Prostate gland (tissue), 2 donors: ENCODE results near the gene MAP2K3. TPM values are rescaled to one million over a fixed set of nuclear protein-coding genes. Genes with fewer than 3 reads are reported as not detected.
"Not testable (repeated sequence)": the region's sequence is repeated elsewhere in the genome, so short reads cannot be mapped to it uniquely, and the experiment has no call there.

Experiments used
- DNase-seq: peaks from one replicate; pipeline ENCODE4 v3.0.0-alpha.2; 2019; ENCODE audit warnings: low spot score
- H3K27ac ChIP-seq, 2 donors: fragments of 200-600 bp; sonication (generic); 2 replicates each; pipeline ENCODE4 v1.5.1; 2017 to 2019
- H3K27me3 ChIP-seq: fragments of 200-600 bp; sonication (generic); replicated peaks from 2 replicates; pipeline ENCODE4 v1.5.1; 2019; ENCODE audit not compliant: insufficient read depth
- H3K36me3 ChIP-seq, 2 donors: fragments of 200-600 bp; sonication (generic); 1 replicate in 1 of 2; 2 replicates in 1 of 2; pipeline versions ENCODE4 v1.5.1 to v1.8.1; 2017 to 2019
- H3K4me1 ChIP-seq: fragments of 200-600 bp; sonication (generic); replicated peaks from 2 replicates; pipeline ENCODE4 v1.5.1; 2019
- H3K4me3 ChIP-seq, 2 donors: fragments of 200-600 bp; sonication (generic); 2 replicates each; pipeline ENCODE4 v1.5.1; 2017 to 2019
- H3K9me3 ChIP-seq: fragments of 200-600 bp; sonication (generic); 2 replicates; pipeline ENCODE4 v1.5.1; 2017
- CTCF ChIP-seq, 4 experiments: fragments of 200-600 bp in 2 of 4; fragments of 450-650 bp in 2 of 4; sonication (generic) in 2 of 4; IDR thresholded peaks; 1 replicate in 3 of 4; 2 replicates in 1 of 4; pipeline ENCODE4 v1.5.1; 2016 to 2019; ENCODE audit warnings: antibody characterized with exemption in 4 of 4, mild to moderate bottlenecking in 2 of 4, moderate library complexity in 2 of 4
- POLR2A ChIP-seq: fragments of 450-650 bp; IDR thresholded peaks from one replicate; pipeline ENCODE4 v1.6.1; 2016; ENCODE audit warnings: antibody characterized with exemption, mild to moderate bottlenecking
- POLR2AphosphoS5 ChIP-seq: sonication (generic); formaldehyde crosslinking; IDR thresholded peaks from one replicate; pipeline ENCODE4 v1.6.1; 2017; ENCODE audit warnings: antibody characterized with exemption
- WGBS: methylation state at CpG from one replicate; pipeline ENCODE4 v1.1.5; 2018; 5-methylcytosine and 5-hydroxymethylcytosine counted together
- intact Hi-C: fragments of 100-400 bp; cut with DNase I; formaldehyde crosslinking; loops from one replicate; pipeline ENCODE4 v1.14.2; 2022
- total RNA-seq, 2 donors: library from RNA; depleted of rRNA; stranded (reverse); fragments of >200 nt; gene quantifications; one replicate each; pipeline ENCODE4 v1.1.0, GENCODE V29; 2016

The MAP2K3 gene
- total RNA-seq, 2 donors from 2014 or later, result 24.0 to 25.9 TPM

- DNase-seq, H3K27ac ChIP-seq, H3K9me3 ChIP-seq, intact Hi-C loops, H3K36me3 ChIP-seq, H3K27me3 ChIP-seq, H3K4me1 ChIP-seq, H3K4me3 ChIP-seq: not testable (repeated sequence)
- WGBS, result 83% methylated on average over 8 of the region's 8 CpGs
Measured at GRCh38 chr17:21306611-21307272, 22.2 kb downstream of the MAP2K3 start.

- 75% methylated on average over 5 of the region's 5 CpGs for WGBS
- DNase-seq, H3K9me3 ChIP-seq, intact Hi-C loops, H3K4me1 ChIP-seq, H3K27ac ChIP-seq, H3K4me3 ChIP-seq, H3K36me3 ChIP-seq, H3K27me3 ChIP-seq: not testable (repeated sequence)
Measured at GRCh38 chr17:21307273-21307625, 22.7 kb downstream of the MAP2K3 start.

GRCh38 chr17:21308931-21309381 lies 24.4 kb downstream of the MAP2K3 start:
- H3K4me1 ChIP-seq, H3K9me3 ChIP-seq, intact Hi-C loops, H3K4me3 ChIP-seq, H3K27ac ChIP-seq, H3K27me3 ChIP-seq, DNase-seq, H3K36me3 ChIP-seq: not testable (repeated sequence)
- 94% methylated on average over 6 of the region's 6 CpGs for WGBS

GRCh38 chr17:21310061-21310765 lies 25.7 kb downstream of the MAP2K3 start:
- intact Hi-C loops, result not testable (repeated sequence)
- whole genome bisulfite sequencing, result 88% methylated on average over 16 of the region's 16 CpGs

GRCh38 chr17:21310766-21311602 lies 26.5 kb downstream of the MAP2K3 start:
- intact Hi-C loops, H3K4me3 ChIP-seq, H3K27ac ChIP-seq, H3K27me3 ChIP-seq, H3K9me3 ChIP-seq, H3K36me3 ChIP-seq, H3K4me1 ChIP-seq, DNase-seq: not testable (repeated sequence)
- 82% methylated on average over 14 of the region's 22 CpGs for WGBS

More at GRCh38 chr17:21310061-21310765, 25.7 kb downstream of the MAP2K3 start:
- not testable (repeated sequence) for H3K4me3 ChIP-seq, H3K36me3 ChIP-seq, H3K4me1 ChIP-seq, H3K9me3 ChIP-seq, DNase-seq, H3K27ac ChIP-seq, H3K27me3 ChIP-seq

GRCh38 chr17:21313320-21313719 lies 28.8 kb downstream of the MAP2K3 start:
- no peaks in the 10 kb centered on the region for H3K27me3 ChIP-seq
- no peak for DNase-seq
- intact Hi-C loops, result no loop called here
- H3K27ac ChIP-seq, result no peak overlapping the region
- H3K9me3 ChIP-seq, result no peaks in the 10 kb centered on the region
- TF ChIP-seq POLR2AphosphoS5 (no peak), POLR2A (no peak), CTCF (IDR thresholded peaks at IDR 0.05) (no peak)
- no peaks in the 10 kb centered on the region for H3K4me1 ChIP-seq
- no peak overlapping the region for H3K4me3 ChIP-seq
- 80% methylated on average over 5 of the region's 5 CpGs for WGBS
- no peaks in the 10 kb centered on the region for H3K36me3 ChIP-seq

GRCh38 chr17:21313761-21314160 lies 29.2 kb downstream of the MAP2K3 start:
- 95% methylated on average over 2 of the region's 2 CpGs for WGBS
- H3K27me3 ChIP-seq, H3K27ac ChIP-seq, DNase-seq, H3K9me3 ChIP-seq, H3K36me3 ChIP-seq, intact Hi-C loops, H3K4me1 ChIP-seq, H3K4me3 ChIP-seq: not testable (repeated sequence)

- intact Hi-C loops, H3K36me3 ChIP-seq, H3K9me3 ChIP-seq, H3K27ac ChIP-seq, H3K4me1 ChIP-seq, DNase-seq, H3K27me3 ChIP-seq, H3K4me3 ChIP-seq: not testable (repeated sequence)
- WGBS, result 74% methylated on average over 6 of the region's 7 CpGs
Measured at GRCh38 chr17:21314261-21314664, 29.8 kb downstream of the MAP2K3 start.

GRCh38 chr17:21314701-21315111 lies 30.2 kb downstream of the MAP2K3 start:
- H3K9me3 ChIP-seq, H3K27ac ChIP-seq, DNase-seq, H3K4me3 ChIP-seq, H3K4me1 ChIP-seq, H3K27me3 ChIP-seq, intact Hi-C loops, H3K36me3 ChIP-seq: not testable (repeated sequence)
- 67% methylated on average over 7 of the region's 7 CpGs for WGBS

- H3K36me3 ChIP-seq, intact Hi-C loops, H3K9me3 ChIP-seq, H3K27ac ChIP-seq, H3K4me1 ChIP-seq, H3K27me3 ChIP-seq, DNase-seq, H3K4me3 ChIP-seq: not testable (repeated sequence)
- WGBS, result 91% methylated on average over 13 of the region's 16 CpGs
Measured at GRCh38 chr17:21315246-21316000, 30.9 kb downstream of the MAP2K3 start.
